Ishikawa (cell line): ENCODE data around the gene HEATR3.

Experiments
- CEBPB ChIP-seq: IDR thresholded peaks from 2 replicates; pipeline ENCODE4 v1.6.1; 2012
- CREB1 ChIP-seq: IDR thresholded peaks from 2 replicates; pipeline ENCODE4 v1.6.1; 2012; ENCODE audit warnings: low read depth
- EP300 ChIP-seq: IDR thresholded peaks from 2 replicates; pipeline ENCODE4 v1.6.1; 2012; ENCODE audit warnings: borderline replicate concordance
- MAX ChIP-seq: IDR thresholded peaks from 2 replicates; pipeline ENCODE4 v1.6.1; 2012
- RAD21 ChIP-seq: IDR thresholded peaks from 2 replicates; pipeline ENCODE4 v1.6.1; 2012; ENCODE audit warnings: low read depth
- REST ChIP-seq: IDR thresholded peaks from 2 replicates; pipeline ENCODE4 v1.6.1; 2012; ENCODE audit warnings: low read depth, mild to moderate bottlenecking
- TAF1 ChIP-seq: IDR thresholded peaks from 2 replicates; pipeline ENCODE4 v1.6.1; 2012; ENCODE audit warnings: low read depth, mild to moderate bottlenecking
- TCF12 ChIP-seq: IDR thresholded peaks from 2 replicates; pipeline ENCODE4 v1.6.1; 2012; ENCODE audit warnings: low read depth
- TEAD4 ChIP-seq: IDR thresholded peaks from 2 replicates; pipeline ENCODE4 v1.6.1; 2012
- ZBTB7A ChIP-seq: IDR thresholded peaks from 2 replicates; pipeline ENCODE4 v1.6.1; 2012; ENCODE audit warnings: low read depth

GRCh38 chr16:50093607-50094539, 28.1 kb downstream of the HEATR3 start:
- no peak for TF ChIP-seq TAF1
- no peak for TF ChIP-seq ZBTB7A
- TF ChIP-seq CEBPB, result no peak
- TF ChIP-seq CREB1, result no peak
- no peak for TF ChIP-seq TCF12
- TF ChIP-seq MAX, result no peak
- TF ChIP-seq TEAD4, result no peak
- no peak for TF ChIP-seq REST
- no peak for TF ChIP-seq RAD21
- no peak for TF ChIP-seq EP300
